Bronchial epithelial cell (primary cell): ENCODE measurements around the gene MAMDC4. TPM values are rescaled to one million over a fixed set of nuclear protein-coding genes. Genes with fewer than 3 reads are reported as not detected.

Experiments
- DNase-seq: peaks from one replicate; pipeline ENCODE4 v3.0.0-alpha.2; 2010; ENCODE audit warnings: low read depth
- FAIRE-seq: peaks from 2 replicates; lab custom pipeline; 2011; peaks lifted over from hg19 to GRCh38; lab: Jason Lieb, UNC
- H3K27me3 ChIP-seq: 2 replicates; pipeline ENCODE4 v1.5.1; 2011; ENCODE audit warnings: low read length; ENCODE audit not compliant: control insufficient read depth, insufficient read depth
- H3K36me3 ChIP-seq: 2 replicates; pipeline ENCODE4 v1.5.1; 2011; ENCODE audit warnings: low read length; ENCODE audit not compliant: control insufficient read depth, insufficient read depth
- H3K4me3 ChIP-seq: 2 replicates; pipeline ENCODE4 v1.5.1; 2011; ENCODE audit warnings: mild to moderate bottlenecking, low read depth, low read length, control low read depth
- total RNA-seq: library from RNA; depleted of rRNA; stranded (reverse); fragments of >200 nt; gene quantifications from 2 replicates; pipeline ENCODE4 v1.2.1, GENCODE V29; 2014
- TF ChIP-seq, protein P1 (sequence below): IDR thresholded peaks from 2 replicates; pipeline ENCODE4 v1.5.1; 2011; ENCODE audit warnings: mild to moderate bottlenecking, moderate library complexity, low read length, control low read depth, inconsistent platforms; ENCODE audit not compliant: insufficient read depth, severe bottlenecking

MAMDC4 gene
- total RNA-seq, 1 donor from 2014 or later: 1.1 TPM

DNA sequence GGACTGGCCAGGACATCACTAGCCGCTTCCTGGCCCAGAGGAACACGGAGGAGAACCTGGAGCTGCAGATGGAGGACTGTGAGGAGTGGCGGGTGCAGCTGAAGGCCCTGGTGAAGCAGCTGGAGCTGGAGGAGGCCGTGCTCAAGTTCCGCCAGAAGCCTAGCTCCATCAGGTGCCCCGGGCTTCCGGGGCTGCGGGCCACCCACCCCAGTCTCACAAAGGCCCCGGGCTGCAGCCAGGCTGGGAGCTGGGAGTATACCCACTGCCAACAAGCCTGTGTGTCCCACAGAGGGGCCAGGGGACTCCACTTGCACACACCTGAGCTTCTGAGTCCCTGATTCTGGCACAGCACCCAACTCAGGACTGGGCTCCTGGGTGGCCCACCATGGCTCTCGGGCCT, 46.1 kb upstream of the MAMDC4 start:
- no peak overlapping the region for H3K4me3 ChIP-seq
- DNase-seq (no peak), FAIRE-seq (no peak)
- TF ChIP-seq, protein P1, sequence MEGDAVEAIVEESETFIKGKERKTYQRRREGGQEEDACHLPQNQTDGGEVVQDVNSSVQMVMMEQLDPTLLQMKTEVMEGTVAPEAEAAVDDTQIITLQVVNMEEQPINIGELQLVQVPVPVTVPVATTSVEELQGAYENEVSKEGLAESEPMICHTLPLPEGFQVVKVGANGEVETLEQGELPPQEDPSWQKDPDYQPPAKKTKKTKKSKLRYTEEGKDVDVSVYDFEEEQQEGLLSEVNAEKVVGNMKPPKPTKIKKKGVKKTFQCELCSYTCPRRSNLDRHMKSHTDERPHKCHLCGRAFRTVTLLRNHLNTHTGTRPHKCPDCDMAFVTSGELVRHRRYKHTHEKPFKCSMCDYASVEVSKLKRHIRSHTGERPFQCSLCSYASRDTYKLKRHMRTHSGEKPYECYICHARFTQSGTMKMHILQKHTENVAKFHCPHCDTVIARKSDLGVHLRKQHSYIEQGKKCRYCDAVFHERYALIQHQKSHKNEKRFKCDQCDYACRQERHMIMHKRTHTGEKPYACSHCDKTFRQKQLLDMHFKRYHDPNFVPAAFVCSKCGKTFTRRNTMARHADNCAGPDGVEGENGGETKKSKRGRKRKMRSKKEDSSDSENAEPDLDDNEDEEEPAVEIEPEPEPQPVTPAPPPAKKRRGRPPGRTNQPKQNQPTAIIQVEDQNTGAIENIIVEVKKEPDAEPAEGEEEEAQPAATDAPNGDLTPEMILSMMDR: no peak
- no peaks in the 10 kb centered on the region for H3K27me3 ChIP-seq
- H3K36me3 ChIP-seq: peaks cover 5% of the 10 kb centered on the region

DNA sequence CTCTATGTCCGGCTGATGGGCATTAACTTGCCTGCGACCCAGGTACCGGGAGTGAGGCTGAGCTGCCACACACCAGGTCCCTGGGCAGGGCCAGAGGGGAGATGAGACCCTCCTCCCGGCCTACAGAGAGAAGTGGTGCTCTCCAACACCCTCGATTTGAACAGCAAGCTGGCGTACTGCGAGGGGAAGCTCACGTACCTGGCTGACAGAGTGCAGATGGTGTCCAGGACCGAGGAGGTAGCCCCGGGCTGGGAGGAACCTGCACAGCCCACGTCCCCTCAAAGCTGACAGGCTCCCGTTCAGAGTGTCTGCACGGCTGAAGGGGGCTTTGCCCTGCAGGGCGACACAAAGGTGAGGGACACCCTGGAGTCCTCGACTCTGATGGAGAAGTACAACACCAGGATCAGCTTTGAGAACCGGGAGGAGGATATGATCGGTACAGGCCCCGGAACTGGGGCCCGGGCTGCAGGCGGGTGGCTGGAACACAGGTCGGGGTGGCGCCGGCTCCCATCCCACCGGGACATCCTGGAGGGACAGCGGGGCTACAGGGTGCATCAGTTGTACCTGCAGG, 45.4 kb upstream of the MAMDC4 start:
- peaks cover 5% of the 10 kb centered on the region for H3K36me3 ChIP-seq
- peak overlapping the region; percentile 83 for H3K4me3 ChIP-seq
- no peak for FAIRE-seq
- DNase-seq: no peak
- no peaks in the 10 kb centered on the region for H3K27me3 ChIP-seq
- TF ChIP-seq, protein P1: no peak

DNA sequence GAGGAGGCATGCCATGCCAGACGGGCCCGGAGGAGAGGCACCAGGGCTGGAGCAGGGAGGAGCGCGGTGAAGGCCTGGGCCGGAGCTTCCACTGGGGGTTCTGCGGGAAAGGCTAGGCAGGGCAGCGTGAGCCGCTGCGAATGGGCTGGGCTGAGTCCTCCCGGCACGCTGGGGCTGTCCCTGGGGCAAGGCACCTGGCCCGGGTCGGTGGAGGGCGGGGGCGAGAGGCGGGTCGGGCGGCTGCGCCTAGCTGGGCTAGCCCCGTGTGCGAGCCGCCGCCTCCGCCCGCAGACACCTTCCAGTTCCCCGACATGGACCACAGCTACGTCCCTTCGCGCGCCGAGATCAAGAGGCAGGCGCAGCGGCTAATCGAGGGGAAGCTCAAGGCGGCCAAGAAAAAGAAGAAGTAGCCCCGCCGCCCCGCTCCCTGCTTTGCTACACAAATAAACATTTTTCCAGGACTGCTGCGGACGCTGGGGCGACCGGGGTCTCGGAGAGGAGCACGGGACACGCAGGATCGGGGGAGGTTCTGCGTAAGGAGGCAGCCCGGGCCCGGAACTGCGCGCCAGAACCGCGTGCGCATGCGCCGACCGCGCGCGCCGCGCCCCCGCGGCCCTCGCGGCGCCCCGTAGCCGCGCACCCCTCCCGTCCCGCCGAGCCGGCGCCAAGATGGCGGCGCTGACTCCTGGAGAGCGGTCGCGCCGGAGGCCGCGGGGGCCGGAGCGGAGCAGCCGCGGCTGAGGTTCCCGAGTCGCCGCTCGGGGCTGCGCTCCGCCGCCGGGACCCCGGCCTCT, 44.7 kb upstream of the MAMDC4 start, which contains the start of gene RABL6:
RABL6 (plus strand) TSS at position 668 of the 794 bp plus-strand sequence. CDS start 249 bp downstream, outside the sequence.
- no peak for FAIRE-seq
- TF ChIP-seq, protein P1: no peak
- peak; percentile 38 for DNase-seq
- H3K36me3 ChIP-seq: peaks cover 5% of the 10 kb centered on the region
- no peaks in the 10 kb centered on the region for H3K27me3 ChIP-seq
- H3K4me3 ChIP-seq: peak within 1 kb of the TSS; percentile 83

DNA sequence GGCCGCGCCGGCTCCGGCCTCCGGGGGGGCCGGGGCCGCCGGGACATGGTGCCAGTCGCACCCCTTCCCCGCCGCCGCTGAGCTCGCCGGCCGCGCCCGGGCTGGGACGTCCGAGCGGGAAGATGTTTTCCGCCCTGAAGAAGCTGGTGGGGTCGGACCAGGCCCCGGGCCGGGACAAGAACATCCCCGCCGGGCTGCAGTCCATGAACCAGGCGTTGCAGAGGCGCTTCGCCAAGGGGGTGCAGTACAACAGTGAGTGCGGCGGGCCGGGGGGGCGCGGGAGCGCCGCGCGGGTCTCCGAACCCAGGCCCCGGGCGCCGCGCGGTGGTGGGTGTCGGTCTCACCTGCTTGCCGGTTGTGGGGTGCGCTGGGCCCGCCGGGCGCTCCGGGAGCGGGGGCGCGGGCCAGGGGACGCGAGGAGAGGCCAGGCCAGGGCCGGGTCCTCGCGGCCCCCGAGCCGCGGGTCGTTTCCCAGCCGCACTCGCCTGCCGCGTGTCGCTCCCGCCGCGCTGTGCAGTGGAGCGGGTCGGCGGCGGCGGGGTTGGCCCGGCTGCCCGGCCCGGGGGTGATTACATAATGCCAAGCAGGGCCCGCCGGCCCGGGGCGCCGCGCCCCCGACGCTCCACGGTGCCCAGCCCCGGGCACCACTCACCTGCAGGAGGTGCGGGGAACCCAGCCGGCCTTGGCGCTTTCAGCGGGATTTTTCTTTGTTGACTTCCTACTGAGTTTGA, 43.9 kb upstream of the MAMDC4 start:
- TF ChIP-seq, protein P1: no peak
- FAIRE-seq: no peak

DNA sequence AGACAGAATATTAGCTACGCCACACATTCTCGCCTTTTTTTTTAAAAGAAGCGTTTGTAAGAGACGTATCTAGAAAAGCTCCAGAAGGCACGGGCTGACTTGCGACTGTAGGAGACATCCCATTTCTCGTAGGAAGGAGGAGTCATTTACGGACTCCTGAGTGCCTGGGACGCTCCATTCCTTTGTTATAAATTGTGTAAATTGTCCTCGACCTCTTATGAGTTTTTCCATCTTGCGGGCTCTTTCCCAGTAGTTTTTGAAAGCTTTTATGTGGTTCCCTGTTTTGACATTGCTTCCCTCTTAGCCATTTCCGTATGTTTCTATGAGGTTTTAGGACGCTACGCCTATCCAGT, 43.4 kb upstream of the MAMDC4 start:
- H3K27me3 ChIP-seq: no peaks in the 10 kb centered on the region
- TF ChIP-seq, protein P1: no peak
- H3K4me3 ChIP-seq: peak overlapping the region; percentile 83
- no peak for FAIRE-seq
- DNase-seq: peak; percentile 22
- H3K36me3 ChIP-seq: peaks cover 5% of the 10 kb centered on the region

More for the DNA sequence above, 43.9 kb upstream of the MAMDC4 start:
- peak overlapping the region; percentile 83 for H3K4me3 ChIP-seq
- H3K36me3 ChIP-seq: peaks cover 5% of the 10 kb centered on the region
- no peaks in the 10 kb centered on the region for H3K27me3 ChIP-seq
- no peak for DNase-seq
